ENCODE measurements around the gene PHACTR3. TPM values are rescaled to one million over a fixed set of nuclear protein-coding genes. Genes with fewer than 3 reads are reported as not detected.

The PHACTR3 gene
- total and polyA plus RNA-seq, 2 donors (not counting 1 experiment from before 2014, with no cell fraction given): not detected

DNA sequence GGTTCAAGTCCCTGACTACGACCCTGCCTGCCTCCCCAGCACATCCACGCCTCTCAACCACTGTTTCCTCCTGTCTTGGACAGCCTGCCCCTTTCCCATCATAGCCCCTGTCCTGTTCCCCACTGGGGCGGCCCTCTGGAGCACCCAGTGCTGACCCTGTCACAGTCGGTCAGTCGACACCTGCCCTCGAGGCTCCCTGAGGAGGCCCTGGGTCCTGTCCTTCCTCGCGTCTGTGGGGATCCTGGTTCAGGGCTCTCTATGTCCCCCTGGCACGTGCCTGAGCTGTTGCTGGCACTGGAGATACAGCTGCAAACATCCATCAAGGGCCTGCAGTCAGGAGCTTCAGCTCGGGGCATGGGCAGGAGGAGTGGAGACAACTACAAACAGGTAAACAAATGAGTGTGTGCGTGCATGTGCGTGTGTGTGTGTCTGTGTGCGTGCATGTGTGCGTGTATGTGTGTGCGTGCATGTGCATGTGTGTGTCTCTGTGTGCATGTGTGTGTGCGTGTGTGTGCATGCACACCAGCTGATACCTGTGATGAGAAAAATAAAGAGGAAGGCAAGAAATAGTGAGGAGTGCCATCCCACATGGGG lies 132.8 kb downstream of the PHACTR3 start:
- Histone ChIP-seq H3K9ac (ENCODE audit: insufficient read depth, low read length) (no peak overlapping the region), H3K9me3 (ENCODE audit: control insufficient read depth, insufficient read depth, low read depth, low read length) (no peaks in the 10 kb centered on the region), H4K20me1 (ENCODE audit: control insufficient read depth, extremely low read depth, insufficient read depth, low read length) (no peaks in the 10 kb centered on the region), H3K4me3 (replicated peaks in 1 of 4; ENCODE audit: control extremely low read depth in 1 of 4, insufficient read depth in 1 of 4, low read depth in 3 of 4, low read length in 4 of 4) (no peak overlapping the region), H3K79me2 (ENCODE audit: control insufficient read depth, insufficient read depth, low read length) (no peaks in the 10 kb centered on the region), H3K27ac (ENCODE audit: insufficient read depth, low read length) (no peak overlapping the region), H3K4me2 (ENCODE audit: extremely low read depth, insufficient read depth, low read length) (no peak overlapping the region), H3K36me3 (ENCODE audit: control insufficient read depth, insufficient read depth, low read length) (no peaks in the 10 kb centered on the region), H3K4me1 (ENCODE audit: control insufficient read depth, extremely low read depth, insufficient read depth, low read length) (no peaks in the 10 kb centered on the region), H3K27me3 (ENCODE audit: control insufficient read depth, insufficient read depth, low read length) (no peaks in the 10 kb centered on the region), H2AFZ (ENCODE audit: low read length) (no peak overlapping the region)
- TF ChIP-seq, protein P1, sequence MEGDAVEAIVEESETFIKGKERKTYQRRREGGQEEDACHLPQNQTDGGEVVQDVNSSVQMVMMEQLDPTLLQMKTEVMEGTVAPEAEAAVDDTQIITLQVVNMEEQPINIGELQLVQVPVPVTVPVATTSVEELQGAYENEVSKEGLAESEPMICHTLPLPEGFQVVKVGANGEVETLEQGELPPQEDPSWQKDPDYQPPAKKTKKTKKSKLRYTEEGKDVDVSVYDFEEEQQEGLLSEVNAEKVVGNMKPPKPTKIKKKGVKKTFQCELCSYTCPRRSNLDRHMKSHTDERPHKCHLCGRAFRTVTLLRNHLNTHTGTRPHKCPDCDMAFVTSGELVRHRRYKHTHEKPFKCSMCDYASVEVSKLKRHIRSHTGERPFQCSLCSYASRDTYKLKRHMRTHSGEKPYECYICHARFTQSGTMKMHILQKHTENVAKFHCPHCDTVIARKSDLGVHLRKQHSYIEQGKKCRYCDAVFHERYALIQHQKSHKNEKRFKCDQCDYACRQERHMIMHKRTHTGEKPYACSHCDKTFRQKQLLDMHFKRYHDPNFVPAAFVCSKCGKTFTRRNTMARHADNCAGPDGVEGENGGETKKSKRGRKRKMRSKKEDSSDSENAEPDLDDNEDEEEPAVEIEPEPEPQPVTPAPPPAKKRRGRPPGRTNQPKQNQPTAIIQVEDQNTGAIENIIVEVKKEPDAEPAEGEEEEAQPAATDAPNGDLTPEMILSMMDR (conservative IDR thresholded peaks at IDR 0.05 in 1 of 2, IDR thresholded peaks at IDR 0.05 in 1 of 2; ENCODE audit: low read depth in 1 of 2, low read length in 2 of 2): no peak
- no peak for TF ChIP-seq EZH2 (IDR thresholded peaks at IDR 0.05; ENCODE audit: low read length, missing control alignments)
- no peak for DNase-seq (ENCODE audit: low read depth in 2 of 2)

DNA sequence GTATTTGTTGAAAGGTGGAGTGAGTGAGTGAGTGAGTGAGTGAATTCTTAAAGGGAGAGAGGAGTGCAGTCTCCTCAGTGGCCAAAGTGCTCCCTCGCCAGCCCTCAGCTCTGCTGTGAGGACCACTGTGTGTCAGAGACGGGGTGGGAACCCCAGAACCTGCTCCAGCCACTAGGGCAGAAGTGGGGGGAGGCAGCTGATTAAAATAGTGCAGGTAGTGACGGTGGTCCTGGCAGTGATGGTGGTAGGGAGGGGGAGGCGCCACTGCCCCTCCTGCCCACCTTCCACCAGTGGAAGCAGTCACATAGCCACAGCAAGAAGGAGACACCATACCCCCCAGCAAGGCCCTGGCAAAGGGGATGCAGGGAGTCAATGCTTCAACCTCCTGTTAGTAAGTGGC lies 133.5 kb downstream of the PHACTR3 start:
- Histone ChIP-seq H4K20me1 (ENCODE audit: control insufficient read depth, extremely low read depth, insufficient read depth, low read length) (no peaks in the 10 kb centered on the region), H3K36me3 (ENCODE audit: control insufficient read depth, insufficient read depth, low read length) (no peaks in the 10 kb centered on the region), H3K79me2 (ENCODE audit: control insufficient read depth, insufficient read depth, low read length) (no peaks in the 10 kb centered on the region), H3K4me3 (replicated peaks in 1 of 4; ENCODE audit: control extremely low read depth in 1 of 4, insufficient read depth in 1 of 4, low read depth in 3 of 4, low read length in 4 of 4) (no peak overlapping the region), H3K27ac (ENCODE audit: insufficient read depth, low read length) (no peak overlapping the region), H3K27me3 (ENCODE audit: control insufficient read depth, insufficient read depth, low read length) (no peaks in the 10 kb centered on the region), H3K9ac (ENCODE audit: insufficient read depth, low read length) (no peak overlapping the region), H3K9me3 (ENCODE audit: control insufficient read depth, insufficient read depth, low read depth, low read length) (no peaks in the 10 kb centered on the region), H3K4me2 (ENCODE audit: extremely low read depth, insufficient read depth, low read length) (no peak overlapping the region), H3K4me1 (ENCODE audit: control insufficient read depth, extremely low read depth, insufficient read depth, low read length) (no peaks in the 10 kb centered on the region), H2AFZ (ENCODE audit: low read length) (no peak overlapping the region)
- TF ChIP-seq, protein P1 (conservative IDR thresholded peaks at IDR 0.05 in 1 of 2, IDR thresholded peaks at IDR 0.05 in 1 of 2; ENCODE audit: low read depth in 1 of 2, low read length in 2 of 2): no peak
- no peak for TF ChIP-seq EZH2 (IDR thresholded peaks at IDR 0.05; ENCODE audit: low read length, missing control alignments)
- no peak for DNase-seq (ENCODE audit: low read depth in 2 of 2)

DNA sequence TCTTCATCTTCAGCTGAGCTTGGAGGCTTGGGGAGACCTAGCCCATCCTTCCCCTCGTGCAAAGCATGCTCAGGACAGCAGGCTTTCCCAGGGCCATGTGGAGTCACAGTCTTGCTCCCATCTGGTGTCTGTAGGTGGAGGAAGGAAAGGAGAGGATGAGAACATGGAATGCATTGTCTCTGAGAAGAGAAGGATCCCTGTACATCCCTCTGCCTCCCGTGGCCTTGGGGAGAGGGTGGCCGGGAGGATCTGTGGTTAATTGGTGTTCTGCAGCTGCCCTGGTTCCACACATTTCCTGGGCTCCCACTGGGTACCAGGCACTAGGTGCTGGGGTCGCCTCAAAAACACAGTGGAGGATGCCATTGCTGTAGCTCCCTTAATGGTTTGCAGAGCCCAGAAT lies 134.5 kb downstream of the PHACTR3 start:
- Histone ChIP-seq H3K36me3 (ENCODE audit: control insufficient read depth, insufficient read depth, low read length) (no peaks in the 10 kb centered on the region), H3K4me2 (ENCODE audit: extremely low read depth, insufficient read depth, low read length) (no peak overlapping the region), H3K27me3 (ENCODE audit: control insufficient read depth, insufficient read depth, low read length) (no peaks in the 10 kb centered on the region), H3K9ac (ENCODE audit: insufficient read depth, low read length) (no peak overlapping the region), H3K79me2 (ENCODE audit: control insufficient read depth, insufficient read depth, low read length) (no peaks in the 10 kb centered on the region), H3K4me1 (ENCODE audit: control insufficient read depth, extremely low read depth, insufficient read depth, low read length) (no peaks in the 10 kb centered on the region), H3K4me3 (replicated peaks in 1 of 4; ENCODE audit: control extremely low read depth in 1 of 4, insufficient read depth in 1 of 4, low read depth in 3 of 4, low read length in 4 of 4) (no peak overlapping the region), H4K20me1 (ENCODE audit: control insufficient read depth, extremely low read depth, insufficient read depth, low read length) (no peaks in the 10 kb centered on the region), H3K9me3 (ENCODE audit: control insufficient read depth, insufficient read depth, low read depth, low read length) (no peaks in the 10 kb centered on the region), H2AFZ (ENCODE audit: low read length) (no peak overlapping the region), H3K27ac (ENCODE audit: insufficient read depth, low read length) (no peak overlapping the region)
- no peak for TF ChIP-seq EZH2 (IDR thresholded peaks at IDR 0.05; ENCODE audit: low read length, missing control alignments)
- TF ChIP-seq, protein P1 (conservative IDR thresholded peaks at IDR 0.05 in 1 of 2, IDR thresholded peaks at IDR 0.05 in 1 of 2; ENCODE audit: low read depth in 1 of 2, low read length in 2 of 2): no peak
- no peak for DNase-seq (ENCODE audit: low read depth in 2 of 2)
